NT2/D1 (cell line): ENCODE data around the gene KMT2C.

ENCODE experiments used
- SUZ12 ChIP-seq: IDR thresholded peaks from 2 replicates; pipeline ENCODE4 v1.6.1; 2011; ENCODE audit not compliant: insufficient read length, insufficient read depth; ENCODE audit errors: extremely low read depth
- YY1 ChIP-seq: IDR thresholded peaks from 2 replicates; pipeline ENCODE4 v1.6.1; 2011; ENCODE audit not compliant: insufficient read length, insufficient read depth
- ZNF274 ChIP-seq: IDR thresholded peaks from 2 replicates; pipeline ENCODE4 v1.6.1; 2011; ENCODE audit warnings: mild to moderate bottlenecking, low read depth, low read length

- TF ChIP-seq ZNF274, result no peak
- TF ChIP-seq SUZ12, result no peak
- no peak for TF ChIP-seq YY1
Measured at GRCh38 chr7:152354061-152354460, 81.7 kb downstream of the KMT2C start.
